Measurements from ENCODE around the gene CCR4. TPM values are rescaled to one million over a fixed set of nuclear protein-coding genes. Genes with fewer than 3 reads are reported as not detected.

The CCR4 gene
- total and polyA plus RNA-seq, 9 of the 15 experiments (the other 6 are each of a cell fraction or from before 2014, with no cell fraction given) = 0.04 to 0.47 (median 0.25) TPM; not detected in 1

GRCh38 chr3:33004205-33004604 lies 52.8 kb downstream of the CCR4 start:
- Histone ChIP-seq H3K9me3 (replicated peaks; ENCODE audit: control insufficient read depth, insufficient read depth, low read depth, low read length) (0 out of 2 replicates have a peak, but pooled peaks cover 4% of the 10 kb centered on the region), H4K20me1 (replicated peaks; ENCODE audit: control insufficient read depth, insufficient read depth, low read length) (no peaks in the 10 kb centered on the region), H3K4me2 (ENCODE audit: insufficient read depth, low read length) (no peak overlapping the region), H3K79me2 (ENCODE audit: control insufficient read depth, insufficient read depth, low read length) (no peaks in the 10 kb centered on the region), H3K4me3 (no peak overlapping the region), H3K27ac (ENCODE audit: extremely low read depth, low read depth, low read length) (no peak overlapping the region), H3K9ac (ENCODE audit: insufficient read depth in 1 of 2, low read depth in 2 of 2, low read length in 2 of 2) (no peak overlapping the region), H2AFZ (ENCODE audit: low read depth, low read length) (no peak overlapping the region), H3K9me1 (ENCODE audit: control insufficient read depth, insufficient read depth, low read length) (no peaks in the 10 kb centered on the region), H3K36me3 (ENCODE audit: control insufficient read depth, insufficient read depth, low read length) (peaks cover 27% of the 10 kb centered on the region; the same call in 2 of the 3 replicates), H3K27me3 (ENCODE audit: control insufficient read depth in 2 of 2, insufficient read depth in 2 of 2, low read length in 2 of 2) (no peaks in the 10 kb centered on the region), H3K4me1 (replicated peaks in 1 of 2; ENCODE audit: control insufficient read depth in 2 of 2, insufficient read depth in 2 of 2, low read length in 2 of 2) (peaks cover 10 to 12% of the 10 kb centered on the region in 2 experiments; a peak in 4 of 5 replicates)
- no TSS peak for BruUV-seq (replicated peaks)
- in situ Hi-C loops (cut with MboI) = no loop called here
- 91% methylated on average over 4 of the region's 4 CpGs for WGBS (ENCODE audit: insufficient coverage, low coverage, missing lambda C conversion rate)
- FAIRE-seq (no peak), ATAC-seq (no peak), DNase-seq (ENCODE audit: extremely low read depth in 1 of 4, low spot score in 3 of 4) (no peak)
- CTCF ChIA-PET (ENCODE audit: low intra/inter-chr PET ratio) = no interaction called here
- TF ChIP-seq CHD2 (IDR thresholded peaks at IDR 0.05; ENCODE audit: low read depth, low read length) (no peak), BCOR (IDR thresholded peaks at IDR 0.05) (peak; percentile 61; the same call in 1 of the 2 replicates), NCOR1 (IDR thresholded peaks at IDR 0.05) (no peak), THRA (IDR thresholded peaks at IDR 0.05) (no peak), USF2 (CRISPR knock-in tag; IDR thresholded peaks at IDR 0.05) (no peak), CBX3 (IDR thresholded peaks at IDR 0.05; ENCODE audit: borderline replicate concordance in 1 of 2, low read length in 2 of 2) (peak in 1 of 2 experiments; percentile 77; a peak in 2 of 3 replicates), EP400 (IDR thresholded peaks at IDR 0.05) (no peak), ELF1 (tag; IDR thresholded peaks at IDR 0.05) (no peak), FOXJ2 (tag; IDR thresholded peaks at IDR 0.05) (no peak), SRSF9 (IDR thresholded peaks at IDR 0.05; ENCODE audit: borderline replicate concordance, low read depth, low read length) (no peak), KDM1A (IDR thresholded peaks at IDR 0.05) (no peak), TOE1 (IDR thresholded peaks at IDR 0.05; ENCODE audit: borderline replicate concordance) (no peak), TOE1 (CRISPR knock-in tag; IDR thresholded peaks at IDR 0.05; ENCODE audit: borderline replicate concordance, low read depth) (no peak), TRIM28 (IDR thresholded peaks at IDR 0.05) (0 out of 2 replicates have a peak, but pooled peaks have one; percentile 35), ZNF253 (CRISPR knock-in tag; conservative IDR thresholded peaks at IDR 0.05) (no peak), NFXL1 (CRISPR knock-in tag; IDR thresholded peaks at IDR 0.05) (no peak), RBM25 (IDR thresholded peaks at IDR 0.05; ENCODE audit: low read depth, low read length, severe bottlenecking) (peak; percentile 79)
- TF ChIP-seq, protein P1, sequence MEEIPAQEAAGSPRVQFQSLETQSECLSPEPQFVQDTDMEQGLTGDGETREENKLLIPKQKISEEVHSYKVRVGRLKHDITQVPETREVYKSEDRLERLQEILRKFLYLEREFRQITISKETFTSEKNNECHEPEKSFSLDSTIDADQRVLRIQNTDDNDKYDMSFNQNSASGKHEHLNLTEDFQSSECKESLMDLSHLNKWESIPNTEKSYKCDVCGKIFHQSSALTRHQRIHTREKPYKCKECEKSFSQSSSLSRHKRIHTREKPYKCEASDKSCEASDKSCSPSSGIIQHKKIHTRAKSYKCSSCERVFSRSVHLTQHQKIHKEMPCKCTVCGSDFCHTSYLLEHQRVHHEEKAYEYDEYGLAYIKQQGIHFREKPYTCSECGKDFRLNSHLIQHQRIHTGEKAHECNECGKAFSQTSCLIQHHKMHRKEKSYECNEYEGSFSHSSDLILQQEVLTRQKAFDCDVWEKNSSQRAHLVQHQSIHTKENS (CRISPR knock-in tag; IDR thresholded peaks at IDR 0.05) = no peak
- intact Hi-C loops (cut with micrococcal nuclease) = no loop called here
- POLR2A ChIA-PET = interaction anchor here (1.0 kb wide), 1 partner anchor 10 kb away, joined by 3 read pairs; no protein-coding TSS in a partner anchor

Data from K562 (cell line).